ENCODE measurements around the gene LCMT1.

Gene LCMT1

DNA sequence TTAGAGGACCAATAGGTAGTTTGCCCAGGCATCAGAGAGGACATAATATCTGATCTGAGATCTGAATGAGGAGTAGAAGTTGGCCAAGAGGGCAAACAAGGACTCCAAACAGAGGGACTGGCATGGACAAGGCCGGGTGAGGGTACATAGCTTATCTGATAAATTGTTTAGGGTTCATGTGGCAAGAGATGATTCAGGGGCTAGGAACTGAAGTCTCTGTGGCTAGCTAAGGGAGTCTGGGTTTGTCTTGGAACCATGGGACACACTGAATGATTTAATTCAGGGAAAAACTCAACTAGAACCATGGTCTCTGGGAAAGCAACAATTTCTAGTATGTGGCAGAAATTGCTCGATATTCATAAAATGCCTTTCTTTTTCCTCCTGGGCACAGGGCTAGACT, 101.1 kb downstream of the LCMT1 start:
- no peak for DNase-seq

DNA sequence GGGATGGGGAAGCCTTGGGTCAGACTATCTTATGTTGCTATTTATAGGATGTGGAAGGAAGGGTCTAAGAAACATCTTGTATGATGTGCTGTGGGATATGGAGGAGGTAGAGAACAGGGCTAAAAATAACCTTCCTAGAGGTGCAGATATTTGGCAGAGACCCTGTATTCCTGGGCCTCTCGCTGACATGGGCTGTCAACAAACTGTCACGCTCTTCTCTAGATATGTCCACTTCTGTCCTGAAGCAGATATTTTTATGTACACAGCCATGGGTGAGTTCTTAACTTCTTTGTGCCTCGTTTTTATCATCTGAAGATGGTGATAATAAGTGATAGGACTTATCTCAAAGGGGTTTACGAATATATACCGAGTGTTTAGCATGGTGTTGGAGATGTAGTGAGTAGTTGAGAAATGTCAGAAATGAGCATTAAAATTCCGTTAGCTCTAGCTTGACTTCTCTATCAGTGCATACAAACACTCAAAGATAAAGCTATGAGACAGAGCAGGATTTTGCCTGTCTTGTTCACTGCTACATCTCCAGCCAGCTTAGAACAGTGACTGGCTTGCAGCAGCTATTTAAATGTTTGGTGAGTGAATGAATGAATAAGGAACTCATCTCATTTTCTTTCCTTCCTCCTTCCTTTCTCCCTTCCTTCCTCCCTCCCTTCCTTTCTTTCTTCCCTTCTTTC, 102.3 kb downstream of the LCMT1 start:
- DNase-seq = no peak

- no peak for DNase-seq
Observed at GRCh38 chr16:25217112-25217511, 105.6 kb downstream of the LCMT1 start.

DNA sequence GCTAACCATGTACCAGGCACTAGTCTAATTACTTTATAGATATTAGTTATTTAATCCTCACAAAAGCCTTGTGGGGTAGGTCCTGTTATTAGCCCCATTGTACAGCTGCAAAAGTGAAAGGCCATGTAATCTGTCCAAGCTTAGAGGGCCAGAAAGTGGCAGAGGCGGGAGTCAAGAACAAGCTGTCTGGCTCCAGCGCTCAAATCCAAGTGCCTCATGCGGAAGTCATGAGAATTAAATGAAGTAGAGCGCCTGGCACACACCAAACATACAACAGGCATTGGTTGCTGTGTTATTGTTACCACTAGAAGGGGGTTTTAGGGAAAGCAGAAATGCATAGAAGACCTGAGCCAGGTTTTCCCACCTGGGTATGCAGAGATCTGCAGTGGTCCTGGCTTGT, 106.4 kb downstream of the LCMT1 start:
- DNase-seq = no peak

DNA sequence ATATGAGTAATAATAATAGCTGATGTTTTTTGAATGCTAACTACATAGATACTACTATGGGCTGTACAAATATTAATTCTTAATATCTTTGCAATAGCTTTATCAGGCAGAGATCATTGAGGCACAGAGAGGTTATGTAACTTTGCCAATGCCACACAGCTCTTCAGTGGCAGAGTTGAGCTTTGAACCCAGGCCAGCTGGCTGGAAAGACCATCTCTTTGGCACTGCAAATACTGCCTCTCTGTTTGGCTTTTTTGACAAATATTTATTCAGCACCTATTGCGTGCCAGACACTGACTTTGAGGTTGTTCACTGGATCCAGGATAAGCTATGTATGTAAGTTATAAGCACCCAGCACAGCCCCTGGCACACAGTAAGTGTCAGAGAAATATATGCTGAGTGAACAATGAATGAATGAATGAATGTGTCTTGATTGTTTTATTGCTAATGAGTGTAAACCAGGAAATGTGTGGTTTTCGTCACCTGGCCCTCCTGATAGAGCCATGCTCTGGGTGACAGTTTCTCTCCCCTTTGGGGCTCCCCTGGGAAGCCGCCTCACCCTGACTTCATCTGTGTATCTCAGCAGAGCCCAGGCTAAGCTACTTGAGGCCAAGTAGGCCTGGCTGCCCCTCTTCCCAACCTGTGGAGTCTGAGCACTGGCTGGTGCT, 107.7 kb downstream of the LCMT1 start:
- DNase-seq = no peak

DNA sequence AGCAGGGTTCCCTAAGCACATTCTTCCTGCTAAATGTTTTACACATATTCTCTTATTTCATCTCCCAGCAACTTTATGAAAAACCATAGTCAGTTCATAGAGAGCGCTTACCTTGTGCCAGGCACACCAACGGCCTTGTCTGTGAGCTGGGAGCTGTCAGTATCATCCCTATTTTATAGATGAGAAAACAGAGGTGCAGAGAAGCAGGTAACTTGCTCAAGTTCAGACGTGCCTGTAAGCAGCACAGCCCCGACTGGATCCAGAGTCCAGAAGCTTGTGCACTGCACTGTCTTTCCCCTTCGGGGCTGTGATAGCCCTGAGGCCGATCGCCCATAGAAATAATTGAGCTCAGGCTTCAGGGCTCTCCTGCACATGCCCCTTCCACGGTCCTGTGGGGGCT, 111.4 kb downstream of the LCMT1 start:
- no peak for DNase-seq

DNA sequence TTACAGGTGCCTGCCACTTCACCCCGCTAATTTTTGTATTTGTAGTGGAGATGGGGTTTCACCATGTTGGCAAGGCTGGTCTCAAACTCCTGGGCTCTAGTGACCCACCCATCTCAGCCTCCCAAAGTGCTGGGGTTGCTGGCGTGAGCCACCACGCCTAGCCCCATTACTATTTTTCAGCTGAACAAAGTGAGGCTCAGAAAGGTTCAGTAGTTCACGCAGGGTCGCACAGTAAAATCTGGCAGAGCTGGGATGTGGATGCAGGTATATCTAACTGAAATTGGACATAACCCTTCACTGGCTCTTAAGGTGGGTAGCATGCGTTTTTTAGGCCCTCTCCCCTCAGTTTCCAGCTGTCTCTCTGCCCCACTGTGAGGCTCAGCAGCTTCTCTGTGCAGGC, 112.4 kb downstream of the LCMT1 start:
- no peak for DNase-seq

DNA sequence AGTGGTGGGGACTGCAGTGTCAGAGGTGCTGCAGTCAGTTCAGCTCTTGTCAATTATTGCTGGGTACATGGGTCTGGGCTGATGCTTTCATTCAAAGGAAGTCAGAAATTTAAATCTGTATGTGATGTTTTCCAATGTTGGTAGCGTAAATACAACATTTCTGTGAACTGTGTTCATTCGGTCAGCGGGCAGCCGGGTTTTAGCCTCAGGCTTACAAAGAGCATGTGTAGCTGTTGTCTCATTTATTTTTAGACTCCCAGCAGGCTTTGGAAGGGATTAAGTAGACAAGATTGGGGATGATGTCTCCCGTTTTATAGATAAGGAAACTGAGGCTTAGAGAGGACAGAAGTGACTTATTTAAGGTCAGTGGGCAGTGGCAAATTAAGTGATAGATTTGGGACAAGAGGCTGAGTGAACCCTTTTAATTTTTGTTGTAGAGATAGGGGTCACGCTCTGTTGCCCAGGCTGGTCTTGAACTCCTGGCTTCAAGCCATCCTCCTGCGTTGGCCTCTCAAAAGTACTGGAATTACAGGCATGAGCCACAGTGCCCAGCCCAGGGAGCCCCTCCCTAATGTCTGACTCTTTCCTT, 113.3 kb downstream of the LCMT1 start:
- no peak for DNase-seq
